Heart left ventricle (tissue), 16 donors: ENCODE results near the gene OTOP2. TPM values are rescaled to one million over a fixed set of nuclear protein-coding genes. Genes with fewer than 3 reads are reported as not detected.

Source experiments
- ATAC-seq, 4 donors: fragments of 200-7000 bp; cut with Tn5 transposase; one replicate each; pipeline ENCODE4 v1.9.1; 2020 to 2022; ENCODE audit warnings: moderate library complexity in 4 of 4, mild to moderate bottlenecking in 3 of 4, moderate number of reproducible peaks in 1 of 4
- DNase-seq, 5 donors: peaks; one replicate each; pipeline ENCODE4 v3.0.0-alpha.2; 2020
- H3K27ac ChIP-seq, 12 donors: fragments of 200-600 bp; sonication (generic) in 4 of 12; one replicate each; pipeline versions ENCODE4 v1.5.0 to v1.8.0; 2016 to 2022; ENCODE audit warnings: mild to moderate bottlenecking in 2 of 12
- H3K27me3 ChIP-seq, 9 donors: fragments of 200-600 bp; sonication (generic) in 2 of 9; one replicate each; pipeline versions ENCODE4 v1.5.1 to v1.8.0; 2016 to 2022; ENCODE audit warnings: mild to moderate bottlenecking in 3 of 9
- H3K36me3 ChIP-seq, 9 donors: fragments of 200-600 bp; sonication (generic) in 2 of 9; one replicate each; pipeline versions ENCODE4 v1.5.0 to v1.8.0; 2018 to 2022; ENCODE audit warnings: mild to moderate bottlenecking in 2 of 9
- H3K4me1 ChIP-seq, 12 donors: fragments of 200-600 bp; sonication (generic) in 4 of 12; one replicate each; pipeline versions ENCODE4 v1.5.0 to v1.8.0; 2016 to 2022; ENCODE audit warnings: mild to moderate bottlenecking in 3 of 12
- H3K4me3 ChIP-seq, 12 donors: fragments of 200-600 bp; sonication (generic) in 4 of 12; one replicate each; pipeline versions ENCODE4 v1.5.0 to v1.8.0; 2017 to 2022; ENCODE audit warnings: mild to moderate bottlenecking in 9 of 12, moderate library complexity in 4 of 12
- H3K9me3 ChIP-seq, 12 donors: fragments of 200-600 bp; sonication (generic) in 4 of 12; one replicate each; pipeline versions ENCODE4 v1.5.0 to v1.8.0; 2016 to 2022; ENCODE audit warnings: mild to moderate bottlenecking in 1 of 12
- CTCF ChIP-seq, 12 donors: fragments of 200-600 bp; sonication (generic) in 4 of 12; IDR thresholded peaks; one replicate each; pipeline versions ENCODE4 v1.5.0 to v1.8.0; 2018 to 2022; ENCODE audit warnings: antibody characterized with exemption in 12 of 12, mild to moderate bottlenecking in 5 of 12
- POLR2A ChIP-seq, 2 donors: fragments of 450-650 bp; IDR thresholded peaks; one replicate each; pipeline ENCODE4 v1.6.1; 2017; ENCODE audit warnings: antibody characterized with exemption in 2 of 2, mild to moderate bottlenecking in 2 of 2, moderate library complexity in 2 of 2
- WGBS, 4 donors: extraction: QIAGEN DNeasy Blood & Tissue Kit in 2 of 4; methylation state at CpG; one replicate each; pipeline versions ENCODE4 v1.1.5 to v1.1.7; 2013 to 2018; 5-methylcytosine and 5-hydroxymethylcytosine counted together
- intact Hi-C, 10 donors: fragments of 100-400 bp; cut with DNase I; formaldehyde crosslinking; loops; one replicate each; pipeline versions ENCODE4 v1.11.1 to v1.14.2; 2022
- polyA plus RNA-seq, 2 donors: library from polyadenylated mRNA; stranded (reverse); fragments of 200-250 nt; gene quantifications; one replicate each; pipeline ENCODE4 v1.2.3, GENCODE V29; 2013
- total RNA-seq, 9 donors: library from RNA; depleted of rRNA in 2 of 9; stranded (reverse); fragments of >200 nt in 2 of 9; fragmentation: NEBNext Ultra II Directional in 3 of 9; extraction: Animal tissue kit (Norgen Biotek cat#: 25700) in 3 of 9; gene quantifications; one replicate each; pipeline versions ENCODE4 v1.1.0 to v1.2.4, GENCODE V29; 2016 to 2023
- donor health status: ischemic (EF 13 %, LVEDD 7.1; RV severe dilation, severe dysfunction).
- donor health status: healthy with polysubstance abuse.
- donor health status: DM: no; HTN: yes; CAD: no.
- donor health status: DM: no; HTN: no; CAD: no.
- donor health status: ischemic (EF 25% LVEDD 6.9; RV normal size, moderate dysfunction).
- donor health status: ischemic (EF 25% LVEDD 5.7; RV mildly dilated, moderate dysfunction).
- donor health status: healthy.
- donor health status: DM: yes; HTN: yes; CAD: no.
- donor health status: ischemic (EF 35%, LVEDD 5.7; RV mildly dilated, moderate dysfunction).
- donor health status: nonischemic (EF 11% LVEDD 7.7; RV severe dilation, severe dysfunction).
- donor health status: DM: yes; HTN: yes; CAD: no.
- donor health status: PGD.
- donor health status: ischemic (EF 29% LVEDD 5.4; RV normal size, mild dysfunction).
- donor health status: nonischemic (EF 23%, LVEDD 6.1; RV moderate dilation, normal function).

OTOP2 gene
- total and polyA plus RNA-seq, 11 donors: not detected

- intact Hi-C loops: no loop called here
- TF ChIP-seq CTCF (IDR thresholded peaks at IDR 0.05) (no peak), POLR2A (IDR thresholded peaks at IDR 0.05) (no peak)
- no peak for ATAC-seq
- no peaks in the 10 kb centered on the region for H3K36me3 ChIP-seq
- H3K4me3 ChIP-seq: no peak overlapping the region
- peaks cover 0 to 17% (median 0%) of the 10 kb centered on the region in 12 donors for H3K4me1 ChIP-seq
- DNase-seq: peak in 1 of 5 donors; percentile 40
- H3K9me3 ChIP-seq: no peaks in the 10 kb centered on the region
- H3K27me3 ChIP-seq: peaks cover 0 to 32% (median 4%) of the 10 kb centered on the region in 9 donors
- H3K27ac ChIP-seq: no peak overlapping the region
- 81 to 90% (median 83%) methylated on average over 10 to 13 of the region's 13 CpGs for WGBS, 4 donors
Observed at GRCh38 chr17:74916136-74916850, 7.8 kb upstream of the OTOP2 start.

- ATAC-seq: no peak
- Histone ChIP-seq H3K36me3 (no peaks in the 10 kb centered on the region), H3K4me1 (peaks cover 0 to 17% (median 0%) of the 10 kb centered on the region in 12 donors), H3K4me3 (no peak overlapping the region), H3K27me3 (peaks cover 4 to 37% (median 7%) of the 10 kb centered on the region in 9 donors), H3K27ac (no peak overlapping the region), H3K9me3 (no peaks in the 10 kb centered on the region)
- whole genome bisulfite sequencing, 4 donors: 90 to 93% (median 91%) methylated on average over 11 of the region's 11 CpGs
- TF ChIP-seq POLR2A (IDR thresholded peaks at IDR 0.05): no peak
- no peak for TF ChIP-seq CTCF (IDR thresholded peaks at IDR 0.05)
- peak in 1 of 5 donors; percentile 7 for DNase-seq
- intact Hi-C loops: no loop called here
Observed at GRCh38 chr17:74916851-74917199, 7.2 kb upstream of the OTOP2 start.

- Histone ChIP-seq H3K27ac (no peak overlapping the region), H3K36me3 (no peaks in the 10 kb centered on the region), H3K4me3 (no peak overlapping the region), H3K9me3 (no peaks in the 10 kb centered on the region), H3K27me3 (peaks cover 4 to 43% (median 11%) of the 10 kb centered on the region in 9 donors), H3K4me1 (peaks cover 0 to 17% (median 0%) of the 10 kb centered on the region in 12 donors)
- 58 to 80% (median 65%) methylated on average over 8 to 10 of the region's 10 CpGs for WGBS, 4 donors
- TF ChIP-seq POLR2A (IDR thresholded peaks at IDR 0.05): no peak
- no peak for TF ChIP-seq CTCF (IDR thresholded peaks at IDR 0.05)
- intact Hi-C loops: no loop called here
- peak in 1 of 5 donors; percentile 49 for DNase-seq
- ATAC-seq: peak in 1 of 4 donors; percentile 21
Observed at GRCh38 chr17:74917430-74917829, 6.6 kb upstream of the OTOP2 start.

- H3K27me3 ChIP-seq: peaks cover 9 to 58% (median 26%) of the 10 kb centered on the region in 9 donors
- no peak for DNase-seq
- intact Hi-C loops: no loop called here
- no peaks in the 10 kb centered on the region for H3K9me3 ChIP-seq
- no peak overlapping the region for H3K4me3 ChIP-seq
- no peaks in the 10 kb centered on the region for H3K36me3 ChIP-seq
- H3K4me1 ChIP-seq: peaks cover 0 to 30% (median 12%) of the 10 kb centered on the region in 12 donors
- ATAC-seq: no peak
- no peak overlapping the region for H3K27ac ChIP-seq
- 88 to 95% (median 93%) methylated on average over 5 of the region's 5 CpGs for whole genome bisulfite sequencing, 4 donors
- TF ChIP-seq POLR2A (IDR thresholded peaks at IDR 0.05) (no peak), CTCF (IDR thresholded peaks at IDR 0.05) (no peak)
Observed at GRCh38 chr17:74918906-74919305, 5.2 kb upstream of the OTOP2 start.
